B cell (primary cell): ENCODE results near the gene CTBP2. TPM values are rescaled to one million over a fixed set of nuclear protein-coding genes. Genes with fewer than 3 reads are reported as not detected.

ENCODE experiments used
- ATAC-seq: fragments of 200-7000 bp; cut with Tn5 transposase; one replicate; pipeline ENCODE4 v1.10.0; 2021; ENCODE audit warnings: low read depth, mild to moderate bottlenecking, moderate number of reproducible peaks, moderate library complexity
- CTCF ChIA-PET: fragments of 350-600 bp; sonication (Branson Sonifier 250); formaldehyde crosslinking; loops from one replicate; lab custom pipeline; 2021; ENCODE audit warnings: antibody characterized with exemption, inconsistent platforms; lab: Charles Lee
- POLR2A ChIA-PET: fragments of 350-600 bp; sonication (Branson Sonifier 250); formaldehyde crosslinking; loops from one replicate; lab custom pipeline; 2021; ENCODE audit warnings: antibody characterized with exemption; lab: Charles Lee
- DNase-seq: peaks from one replicate; pipeline ENCODE4 v3.0.0; 2013
- H2AFZ ChIP-seq: 2 replicates; pipeline ENCODE4 v1.6.1; 2012; ENCODE audit warnings: mild to moderate bottlenecking, low read depth, low read length; ENCODE audit not compliant: insufficient read depth, poor library complexity, severe bottlenecking
- H3K27ac ChIP-seq, 2 donors: 1 replicate in 1 of 2; 2 replicates in 1 of 2; pipeline ENCODE4 v1.5.1; 2012 to 2013; ENCODE audit warnings: low read length in 2 of 2, mild to moderate bottlenecking in 2 of 2, moderate library complexity in 1 of 2
- H3K27me3 ChIP-seq, 4 experiments: fragments of 200-600 bp in 1 of 4; sonication (generic) in 1 of 4; replicated peaks in 1 of 4; 1 replicate in 2 of 4; 2 replicates in 2 of 4; pipeline versions ENCODE4 v1.6.1 to v1.7.0; 2013 to 2016; ENCODE audit warnings: low read length in 3 of 4, mild to moderate bottlenecking in 2 of 4, mixed read lengths in 1 of 4, moderate library complexity in 1 of 4; ENCODE audit not compliant: insufficient read depth in 4 of 4, control insufficient read depth in 3 of 4; ENCODE audit errors: control extremely low read depth in 1 of 4
- H3K36me3 ChIP-seq, 2 experiments: replicated peaks in 1 of 2; 1 replicate in 1 of 2; 2 replicates in 1 of 2; pipeline versions ENCODE4 v1.6.1 to v1.7.1; 2013; ENCODE audit warnings: low read length in 1 of 2; ENCODE audit not compliant: insufficient read depth in 2 of 2, control insufficient read depth in 1 of 2; ENCODE audit errors: control extremely low read depth in 1 of 2, extremely low read depth in 1 of 2
- H3K4me1 ChIP-seq, 2 donors: fragments of 200-600 bp in 1 of 2; sonication (generic) in 1 of 2; 1 replicate in 1 of 2; 2 replicates in 1 of 2; pipeline versions ENCODE4 v1.5.1 to v1.6.1; 2013 to 2017; ENCODE audit warnings: low read length in 2 of 2; ENCODE audit not compliant: control insufficient read depth in 2 of 2, insufficient read depth in 2 of 2
- H3K4me2 ChIP-seq: replicated peaks from 2 replicates; pipeline ENCODE3; 2012; ENCODE audit warnings: mild to moderate bottlenecking, low read depth, low read length; ENCODE audit not compliant: poor library complexity, severe bottlenecking
- H3K4me3 ChIP-seq, 5 experiments: fragments of 200-600 bp in 1 of 5; sonication (generic) in 1 of 5; 1 replicate in 3 of 5; 2 replicates in 2 of 5; pipeline versions ENCODE4 v1.5.1 to v1.7.0; 2011 to 2016; ENCODE audit warnings: low read length in 4 of 5, mild to moderate bottlenecking in 4 of 5, low read depth in 2 of 5, control low read depth in 1 of 5, moderate library complexity in 1 of 5; ENCODE audit not compliant: insufficient read depth in 1 of 5; ENCODE audit errors: control extremely low read depth in 1 of 5, extremely low read depth in 1 of 5
- H3K79me2 ChIP-seq: fragments of 200-600 bp; sonication (generic); one replicate; pipeline ENCODE4 v1.6.0; 2016; ENCODE audit warnings: low read length; ENCODE audit not compliant: control insufficient read depth, insufficient read depth
- H3K9ac ChIP-seq: fragments of 200-600 bp; sonication (generic); 2 replicates; pipeline ENCODE4 v1.6.1; 2017; ENCODE audit warnings: mild to moderate bottlenecking, low read length, moderate library complexity
- H3K9me3 ChIP-seq, 3 donors: one replicate each; pipeline versions ENCODE4 v1.6.1 to v1.7.1; 2013; ENCODE audit warnings: low read length in 2 of 3; ENCODE audit not compliant: control insufficient read depth in 2 of 3, insufficient read depth in 1 of 3; ENCODE audit errors: control extremely low read depth in 1 of 3
- H4K20me1 ChIP-seq: 2 replicates; pipeline ENCODE4 v1.6.0; 2012; ENCODE audit warnings: mild to moderate bottlenecking, low read length; ENCODE audit not compliant: insufficient read depth, control insufficient read depth, poor library complexity, severe bottlenecking
- H3K27ac Mint-ChIP-seq: one replicate; pipeline ENCODE4 v1.8.0; 2021; ENCODE audit warnings: mixed read lengths
- H3K27me3 Mint-ChIP-seq: one replicate; pipeline ENCODE4 v1.8.0; 2021; ENCODE audit warnings: mixed read lengths
- H3K4me1 Mint-ChIP-seq: one replicate; pipeline ENCODE4 v1.8.0; 2021; ENCODE audit warnings: mixed read lengths
- H3K4me3 Mint-ChIP-seq: one replicate; pipeline ENCODE4 v1.8.0; 2021; ENCODE audit warnings: mixed read lengths
- H3K9me3 Mint-ChIP-seq: one replicate; pipeline ENCODE4 v1.8.0; 2022; ENCODE audit warnings: mixed read lengths; ENCODE audit not compliant: insufficient read depth
- EZH2 ChIP-seq: IDR thresholded peaks from 2 replicates; pipeline ENCODE4 v1.6.1; 2012; ENCODE audit warnings: borderline replicate concordance, low read depth, mild to moderate bottlenecking, moderate library complexity, low read length; ENCODE audit not compliant: insufficient read depth, poor library complexity, severe bottlenecking
- WGBS: methylation state at CpG from one replicate; pipeline ENCODE4 v1.1.5; 2013; ENCODE audit warnings: missing lambda C conversion rate; ENCODE audit not compliant: insufficient coverage; 5-methylcytosine and 5-hydroxymethylcytosine counted together
- intact Hi-C: fragments of 100-400 bp; cut with micrococcal nuclease; formaldehyde crosslinking; loops from one replicate; pipeline ENCODE4 v1.10.0; 2022
- polyA plus RNA-seq: library from polyadenylated mRNA; depleted of rRNA; stranded (reverse); fragments of >200 nt; gene quantifications from 2 replicates; pipeline ENCODE4 v1.2.3, GENCODE V29; 2012
- total RNA-seq, 2 donors: library from RNA; stranded (reverse); fragments of 120-200 nt in 1 of 2; gene quantifications; 1 replicate in 1 of 2; 2 replicates in 1 of 2; pipeline versions ENCODE4 v1.2.3 to v1.2.4, GENCODE V29; 2013 to 2022
- TF ChIP-seq, protein P1 (sequence below): fragments of 200-600 bp; IDR thresholded peaks from one replicate; pipeline ENCODE4 v1.8.0; 2022; ENCODE audit warnings: antibody characterized with exemption, mild to moderate bottlenecking

CTBP2 gene
- total and polyA plus RNA-seq, 2 donors (not counting 1 experiment from before 2014, with no cell fraction given): 0.39 to 0.85 TPM

DNA sequence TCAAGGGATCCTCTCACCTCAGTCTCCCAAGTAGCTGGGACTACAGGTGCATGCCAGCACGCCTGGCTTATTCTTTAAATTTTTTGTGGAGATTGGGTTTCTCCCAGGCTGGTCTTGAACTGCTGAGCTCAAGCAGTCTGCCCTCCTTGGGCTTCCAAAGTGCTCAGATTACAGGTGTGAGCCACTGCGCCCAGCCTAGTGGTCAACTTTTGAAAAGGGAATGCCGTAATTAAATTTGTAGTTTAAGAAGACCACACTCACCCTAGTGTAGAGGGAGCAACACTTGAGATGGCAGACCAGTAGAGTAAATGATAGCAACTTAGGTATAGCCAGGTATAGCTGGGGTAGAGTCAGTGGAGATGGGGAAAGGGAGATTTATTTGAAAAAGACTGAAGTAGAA lies 200.8 kb downstream of the CTBP2 start:
- DNase-seq (no peak), ATAC-seq (no peak)
- no peak overlapping the region for H3K4me2 ChIP-seq
- H3K9ac ChIP-seq: no peak overlapping the region
- ChIA-PET POLR2A (no interaction called here), CTCF (interaction anchor here (0.9 kb wide), 1 partner anchor 9 kb away, joined by 3 read pairs; no protein-coding TSS in a partner anchor)
- H3K27ac ChIP-seq: no peak overlapping the region
- peaks cover 47% of the 10 kb centered on the region for H3K79me2 ChIP-seq
- Mint-ChIP-seq H3K27ac (no peak overlapping the region), H3K4me3 (no peak overlapping the region), H3K4me1 (peaks cover 43% of the 10 kb centered on the region), H3K9me3 (no peaks in the 10 kb centered on the region), H3K27me3 (no peaks in the 10 kb centered on the region)
- H3K4me3 ChIP-seq: no peak overlapping the region
- H3K36me3 ChIP-seq: no peaks in the 10 kb centered on the region
- H4K20me1 ChIP-seq: peaks cover 49% of the 10 kb centered on the region
- peaks cover 7 to 13% of the 10 kb centered on the region in 2 donors for H3K4me1 ChIP-seq
- intact Hi-C loops: no loop called here
- H3K27me3 ChIP-seq: no peaks in the 10 kb centered on the region
- no peaks in the 10 kb centered on the region for H3K9me3 ChIP-seq
- no peak overlapping the region for H2AFZ ChIP-seq
- 100% methylated on average over 1 of the region's 3 CpGs for WGBS
- TF ChIP-seq, protein P1, sequence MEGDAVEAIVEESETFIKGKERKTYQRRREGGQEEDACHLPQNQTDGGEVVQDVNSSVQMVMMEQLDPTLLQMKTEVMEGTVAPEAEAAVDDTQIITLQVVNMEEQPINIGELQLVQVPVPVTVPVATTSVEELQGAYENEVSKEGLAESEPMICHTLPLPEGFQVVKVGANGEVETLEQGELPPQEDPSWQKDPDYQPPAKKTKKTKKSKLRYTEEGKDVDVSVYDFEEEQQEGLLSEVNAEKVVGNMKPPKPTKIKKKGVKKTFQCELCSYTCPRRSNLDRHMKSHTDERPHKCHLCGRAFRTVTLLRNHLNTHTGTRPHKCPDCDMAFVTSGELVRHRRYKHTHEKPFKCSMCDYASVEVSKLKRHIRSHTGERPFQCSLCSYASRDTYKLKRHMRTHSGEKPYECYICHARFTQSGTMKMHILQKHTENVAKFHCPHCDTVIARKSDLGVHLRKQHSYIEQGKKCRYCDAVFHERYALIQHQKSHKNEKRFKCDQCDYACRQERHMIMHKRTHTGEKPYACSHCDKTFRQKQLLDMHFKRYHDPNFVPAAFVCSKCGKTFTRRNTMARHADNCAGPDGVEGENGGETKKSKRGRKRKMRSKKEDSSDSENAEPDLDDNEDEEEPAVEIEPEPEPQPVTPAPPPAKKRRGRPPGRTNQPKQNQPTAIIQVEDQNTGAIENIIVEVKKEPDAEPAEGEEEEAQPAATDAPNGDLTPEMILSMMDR: no peak
- no peak for TF ChIP-seq EZH2

DNA sequence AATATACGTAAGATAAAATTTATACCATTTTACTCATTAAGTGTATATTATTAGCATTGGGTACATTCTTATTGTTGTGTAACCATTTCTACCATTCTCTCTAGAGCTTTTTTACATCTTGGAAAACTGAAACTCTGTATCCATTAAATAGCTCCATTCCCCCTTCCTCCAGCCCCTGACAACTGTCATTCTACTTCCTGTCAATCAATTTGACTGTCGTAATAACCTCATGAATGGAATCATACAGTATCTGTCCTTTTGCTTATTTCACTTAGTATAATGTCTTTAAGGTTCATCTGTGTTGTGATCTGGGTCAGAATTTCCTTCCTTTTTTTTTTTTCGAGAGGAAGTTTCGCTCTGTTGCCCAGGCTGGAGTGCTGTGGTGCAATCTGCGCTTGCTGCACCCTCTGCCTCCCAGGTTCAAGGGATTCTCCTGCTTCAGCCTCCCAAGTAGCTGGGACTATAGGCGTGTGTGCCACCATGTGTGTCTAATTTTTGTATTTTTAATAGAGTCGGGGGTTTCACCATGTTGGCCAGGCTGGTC lies 202.9 kb downstream of the CTBP2 start:
- Histone ChIP-seq H3K79me2 (peaks cover 60% of the 10 kb centered on the region), H3K9ac (no peak overlapping the region), H2AFZ (no peak overlapping the region), H3K9me3 (no peaks in the 10 kb centered on the region), H3K27me3 (no peaks in the 10 kb centered on the region), H3K4me1 (peaks cover 7 to 13% of the 10 kb centered on the region in 2 donors), H3K4me3 (no peak overlapping the region), H4K20me1 (peaks cover 59% of the 10 kb centered on the region), H3K4me2 (peak overlapping the region; percentile 2), H3K36me3 (peaks cover 0 to 5% of the 10 kb centered on the region in 2 experiments), H3K27ac (no peak overlapping the region)
- ChIA-PET POLR2A (interaction anchor here (0.6 kb wide), 1 partner anchor 134 kb away, joined by 9 read pairs; no protein-coding TSS in a partner anchor), CTCF (no interaction called here)
- 45% methylated on average over 4 of the region's 7 CpGs for WGBS
- peaks cover 50% of the 10 kb centered on the region for H3K4me1 Mint-ChIP-seq
- TF ChIP-seq, protein P1: no peak
- no peak for TF ChIP-seq EZH2
- no peak for DNase-seq
- no peak for ATAC-seq
- no peaks in the 10 kb centered on the region for H3K27me3 Mint-ChIP-seq
- no peaks in the 10 kb centered on the region for H3K9me3 Mint-ChIP-seq
- intact Hi-C loops: no loop called here
- H3K27ac Mint-ChIP-seq: no peak overlapping the region
- no peak overlapping the region for H3K4me3 Mint-ChIP-seq
